Stomach smooth muscle (tissue), 2 donors: Measurements from ENCODE around the gene FTO.
"Not testable (repeated sequence)": the region's sequence is repeated elsewhere in the genome, so short reads cannot be mapped to it uniquely, and the experiment has no call there.

ENCODE experiments used
- H3K27ac ChIP-seq: one replicate; pipeline ENCODE4 v1.7.0; 2013; ENCODE audit warnings: mild to moderate bottlenecking, low read length, inconsistent platforms
- H3K27me3 ChIP-seq, 2 donors: one replicate each; pipeline ENCODE4 v1.7.0; 2013; ENCODE audit warnings: low read length in 2 of 2; ENCODE audit not compliant: insufficient read depth in 2 of 2, control insufficient read depth in 1 of 2
- H3K36me3 ChIP-seq, 2 donors: one replicate each; pipeline ENCODE4 v1.7.0; 2013; ENCODE audit warnings: low read length in 2 of 2; ENCODE audit not compliant: control insufficient read depth in 2 of 2, insufficient read depth in 2 of 2
- H3K4me1 ChIP-seq: one replicate; pipeline ENCODE4 v1.7.0; 2013; ENCODE audit warnings: low read length; ENCODE audit not compliant: control insufficient read depth, insufficient read depth
- H3K4me3 ChIP-seq, 2 donors: one replicate each; pipeline ENCODE4 v1.7.0; 2013; ENCODE audit warnings: low read length in 2 of 2
- H3K9ac ChIP-seq, 2 donors: one replicate each; pipeline ENCODE4 v1.7.0; 2013; ENCODE audit warnings: low read length in 2 of 2, mild to moderate bottlenecking in 1 of 2
- H3K9me3 ChIP-seq, 2 donors: one replicate each; pipeline ENCODE4 v1.7.0; 2013; ENCODE audit warnings: low read length in 2 of 2; ENCODE audit not compliant: control insufficient read depth in 2 of 2
- donor health status: healthy.
- donor health status: Pancreatic carcinoma.

FTO gene

DNA sequence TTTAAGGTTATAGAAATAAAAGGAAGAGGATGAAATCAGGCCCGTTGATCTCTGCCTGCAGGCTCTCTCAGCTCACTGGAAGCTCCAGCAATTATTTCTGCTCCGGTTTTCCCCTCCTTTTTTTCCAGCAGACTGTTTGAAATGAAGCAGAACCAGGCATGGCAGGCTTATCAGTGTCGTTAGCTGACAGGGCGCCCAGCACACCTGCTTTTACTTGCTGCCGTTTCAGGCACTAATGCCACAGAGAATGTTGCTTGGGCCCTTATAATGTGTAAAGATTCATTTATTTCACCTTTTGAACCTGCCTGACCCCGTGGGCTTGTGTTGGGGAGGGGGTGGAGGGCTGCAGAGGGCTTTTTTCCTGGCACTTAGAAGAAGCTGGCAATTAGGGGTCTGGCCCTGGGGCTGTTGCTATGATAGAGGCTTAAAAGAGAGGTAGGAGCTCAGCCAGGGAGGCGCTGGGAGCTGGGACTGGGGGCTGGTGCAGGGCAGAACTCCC lies 474.6 kb downstream of the FTO start:
- Histone ChIP-seq H3K36me3 (no peaks in the 10 kb centered on the region), H3K9ac (no peak overlapping the region), H3K27ac (no peak overlapping the region), H3K4me3 (peak overlapping the region in 1 of 2 donors; percentile 35), H3K27me3 (peaks cover 0 to 5% of the 10 kb centered on the region in 2 donors), H3K4me1 (peaks cover 8% of the 10 kb centered on the region), H3K9me3 (no peaks in the 10 kb centered on the region)

DNA sequence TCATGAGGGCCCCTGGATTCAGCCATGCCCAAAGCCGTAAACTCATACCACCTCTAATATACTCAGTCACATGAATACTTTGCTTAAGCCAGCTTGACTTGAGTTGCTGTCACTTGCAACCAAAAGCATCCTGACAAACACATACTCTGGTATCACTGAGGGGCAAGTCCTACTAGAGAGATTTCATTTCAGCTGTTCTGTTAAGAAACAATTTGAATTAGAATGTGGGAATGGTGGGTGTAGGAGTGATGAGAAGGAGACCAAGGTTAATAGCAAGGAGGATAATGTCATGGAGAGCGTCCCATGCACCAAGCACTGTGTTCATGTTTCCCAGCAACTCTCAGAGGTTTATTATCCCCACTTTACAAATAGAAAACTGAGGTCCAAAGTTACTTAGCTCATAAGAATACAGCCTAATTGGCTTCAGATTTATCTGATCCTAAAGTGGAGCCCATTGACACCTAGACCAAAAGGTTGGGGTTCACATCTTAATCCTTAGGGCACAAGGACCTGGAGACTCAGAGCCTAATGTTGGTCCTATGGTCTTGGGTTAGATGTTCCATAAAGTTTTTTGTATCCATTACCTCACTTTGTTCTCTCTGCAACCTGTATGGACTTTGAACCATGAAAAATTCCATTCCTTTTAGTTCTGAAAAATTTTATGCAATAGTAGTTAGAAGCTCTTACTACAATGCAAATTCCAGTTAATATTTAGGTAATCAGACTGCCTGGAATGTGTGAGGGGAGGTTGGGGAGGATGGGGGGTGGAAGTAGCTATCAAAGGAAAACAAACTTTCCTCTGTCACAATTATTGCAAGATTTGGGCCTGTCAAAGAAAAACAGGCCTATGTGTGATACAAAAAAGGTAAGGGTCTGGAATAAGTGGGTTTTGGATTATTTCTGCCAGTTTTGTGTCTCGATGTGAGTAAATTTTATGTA lies 476.7 kb downstream of the FTO start:
- H3K4me1 ChIP-seq: peaks cover 8% of the 10 kb centered on the region
- H3K4me3 ChIP-seq: no peak overlapping the region
- H3K9me3 ChIP-seq: no peaks in the 10 kb centered on the region
- peaks cover 0 to 2% of the 10 kb centered on the region in 2 donors for H3K27me3 ChIP-seq
- H3K27ac ChIP-seq: no peak overlapping the region
- no peaks in the 10 kb centered on the region for H3K36me3 ChIP-seq
- no peak overlapping the region for H3K9ac ChIP-seq

- H3K4me3 ChIP-seq, H3K9ac ChIP-seq, H3K36me3 ChIP-seq, H3K27me3 ChIP-seq, H3K27ac ChIP-seq, H3K9me3 ChIP-seq, H3K4me1 ChIP-seq: not testable (repeated sequence)
Observed at GRCh38 chr16:54181683-54182329, 477.9 kb downstream of the FTO start.

DNA sequence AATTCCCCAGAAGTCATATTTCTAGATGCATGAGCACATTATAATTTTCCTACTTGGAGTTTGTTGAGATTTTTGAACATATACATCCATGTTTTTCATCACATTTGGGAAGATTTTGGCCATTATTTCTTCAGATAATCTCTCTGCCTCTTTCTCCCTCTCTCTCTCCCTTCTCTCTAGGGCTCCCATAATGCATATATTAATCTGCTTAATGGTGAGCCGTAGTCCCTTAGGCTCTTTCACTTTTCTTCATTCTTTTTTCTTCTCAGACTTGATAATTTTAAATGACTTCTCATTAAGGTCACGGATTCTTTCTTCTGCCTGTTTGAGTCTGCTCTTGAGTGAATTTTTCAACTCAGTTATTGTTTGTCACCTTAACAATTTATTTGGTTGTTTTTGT lies 481.1 kb downstream of the FTO start:
- H3K27ac ChIP-seq: no peak overlapping the region
- H3K36me3 ChIP-seq: no peaks in the 10 kb centered on the region
- no peak overlapping the region for H3K4me3 ChIP-seq
- peaks cover 0 to 3% of the 10 kb centered on the region in 2 donors for H3K27me3 ChIP-seq
- no peak overlapping the region for H3K9ac ChIP-seq
- H3K9me3 ChIP-seq: no peaks in the 10 kb centered on the region
- H3K4me1 ChIP-seq: no peaks in the 10 kb centered on the region

- peaks cover 4 to 11% of the 10 kb centered on the region in 2 donors for H3K9me3 ChIP-seq
- no peak overlapping the region for H3K4me3 ChIP-seq
- H3K9ac ChIP-seq: no peak overlapping the region
- H3K27ac ChIP-seq: no peak overlapping the region
- H3K4me1 ChIP-seq: peaks cover 5% of the 10 kb centered on the region
- H3K36me3 ChIP-seq: no peaks in the 10 kb centered on the region
- H3K27me3 ChIP-seq: peaks cover 6 to 11% of the 10 kb centered on the region in 2 donors
Observed at GRCh38 chr16:54191163-54191562, 487.2 kb downstream of the FTO start.

- Histone ChIP-seq H3K9ac (no peak overlapping the region), H3K27me3 (peaks cover 6 to 11% of the 10 kb centered on the region in 2 donors), H3K27ac (no peak overlapping the region), H3K9me3 (peaks cover 4 to 11% of the 10 kb centered on the region in 2 donors), H3K36me3 (no peaks in the 10 kb centered on the region), H3K4me3 (no peak overlapping the region), H3K4me1 (peaks cover 5% of the 10 kb centered on the region)
Observed at GRCh38 chr16:54191592-54191991, 487.6 kb downstream of the FTO start.

DNA sequence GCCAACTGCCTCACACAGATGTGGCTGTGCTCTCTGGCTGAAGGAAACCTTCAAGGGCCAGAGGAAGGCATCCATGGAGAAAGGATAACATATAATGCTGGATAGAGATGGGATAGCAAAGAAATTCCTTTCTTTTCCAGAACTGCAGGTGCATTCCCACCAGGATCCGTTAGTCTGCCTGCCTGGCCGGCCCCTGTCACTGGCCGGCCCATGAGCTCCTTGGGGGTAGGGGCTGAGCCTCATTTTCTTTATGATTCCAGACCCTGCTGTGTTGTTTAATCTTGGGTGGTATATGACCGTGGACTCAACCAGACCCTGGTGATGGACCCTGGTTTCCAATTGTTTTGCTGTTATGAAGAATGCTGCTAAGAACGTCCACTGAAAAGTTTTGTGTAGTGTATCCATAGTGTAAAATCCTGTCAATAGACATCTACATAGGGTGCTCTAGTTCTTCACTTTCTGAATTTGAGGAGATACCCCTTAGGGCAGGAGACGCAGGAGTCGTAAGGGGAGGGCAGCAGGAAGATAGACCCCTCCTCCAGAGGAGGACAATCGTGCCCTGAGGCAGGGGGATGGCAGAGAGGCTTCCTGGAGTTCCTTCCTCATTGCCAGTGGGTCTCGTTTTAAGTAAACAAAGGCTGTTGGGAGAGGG lies 489.2 kb downstream of the FTO start:
- no peak overlapping the region for H3K27ac ChIP-seq

GRCh38 chr16:54193665-54194333 lies 489.8 kb downstream of the FTO start:
- no peaks in the 10 kb centered on the region for H3K36me3 ChIP-seq
- peaks cover 5% of the 10 kb centered on the region for H3K4me1 ChIP-seq
- no peak overlapping the region for H3K27ac ChIP-seq
- H3K9me3 ChIP-seq: peaks cover 4 to 11% of the 10 kb centered on the region in 2 donors
- peak overlapping the region in 1 of 2 donors; percentile 54 for H3K4me3 ChIP-seq
- H3K27me3 ChIP-seq: peaks cover 6 to 11% of the 10 kb centered on the region in 2 donors
- no peak overlapping the region for H3K9ac ChIP-seq

More for the DNA sequence above, 489.2 kb downstream of the FTO start:
- H3K36me3 ChIP-seq: no peaks in the 10 kb centered on the region
- peaks cover 5% of the 10 kb centered on the region for H3K4me1 ChIP-seq
- H3K4me3 ChIP-seq: no peak overlapping the region
- H3K27me3 ChIP-seq: peaks cover 6 to 11% of the 10 kb centered on the region in 2 donors
- H3K9ac ChIP-seq: no peak overlapping the region
- peaks cover 4 to 11% of the 10 kb centered on the region in 2 donors for H3K9me3 ChIP-seq

DNA sequence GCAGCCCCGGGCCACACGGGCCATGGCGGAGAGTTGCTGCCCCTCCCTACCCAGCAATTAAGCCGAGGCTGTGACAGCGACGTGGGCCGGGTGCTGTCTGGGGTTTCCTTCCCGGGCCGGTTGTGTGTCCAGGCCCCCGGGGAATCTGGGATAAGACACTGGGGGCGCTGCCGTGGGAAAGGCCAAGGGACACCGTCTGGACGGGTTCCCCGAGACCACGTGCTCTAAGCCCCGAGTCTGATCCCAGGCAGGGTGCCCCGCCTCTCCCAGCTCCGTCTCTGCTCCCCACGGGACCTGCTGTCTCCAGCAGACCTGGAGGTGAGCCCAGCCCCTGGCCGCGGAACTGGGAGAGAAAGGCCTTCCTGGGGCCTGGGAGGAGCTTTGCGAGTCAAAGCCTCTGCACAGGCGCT lies 490.4 kb downstream of the FTO start:
- peak overlapping the region in 1 of 2 donors; percentile 54 for H3K4me3 ChIP-seq

DNA sequence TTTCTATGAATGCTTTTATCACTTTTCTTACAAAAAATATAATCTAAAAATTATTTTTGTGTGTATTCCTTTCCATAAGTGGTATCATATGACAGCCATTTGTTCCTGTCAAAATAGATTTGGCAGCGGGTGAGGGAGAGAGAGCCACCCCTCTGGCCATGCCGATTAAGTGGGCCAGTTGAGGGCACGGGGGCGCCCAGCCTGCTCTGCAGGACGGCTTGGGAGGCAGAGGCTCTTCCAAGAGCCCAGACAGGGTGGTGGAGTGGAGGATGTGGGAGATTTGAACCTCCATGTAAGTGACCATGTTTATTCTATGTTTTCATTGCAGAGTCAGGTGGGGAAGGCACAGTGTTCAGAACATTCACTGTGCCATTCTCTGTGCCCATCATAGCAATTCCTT lies 493.8 kb downstream of the FTO start:
- H3K9ac ChIP-seq: no peak overlapping the region
- no peak overlapping the region for H3K27ac ChIP-seq
- peaks cover 5% of the 10 kb centered on the region for H3K4me1 ChIP-seq
- peaks cover 6 to 16% of the 10 kb centered on the region in 2 donors for H3K27me3 ChIP-seq
- no peak overlapping the region for H3K4me3 ChIP-seq
- peaks cover 0 to 4% of the 10 kb centered on the region in 2 donors for H3K9me3 ChIP-seq
- H3K36me3 ChIP-seq: no peaks in the 10 kb centered on the region

More for the DNA sequence above, 490.4 kb downstream of the FTO start:
- Histone ChIP-seq H3K9me3 (peaks cover 4 to 11% of the 10 kb centered on the region in 2 donors), H3K27ac (no peak overlapping the region), H3K9ac (no peak overlapping the region), H3K36me3 (no peaks in the 10 kb centered on the region), H3K4me1 (peaks cover 5% of the 10 kb centered on the region), H3K27me3 (peaks cover 4 to 11% of the 10 kb centered on the region in 2 donors)
